GM12878 (cell line): ENCODE results near the gene C17orf113.

Source experiments
- CHD1 ChIP-seq: IDR thresholded peaks from 2 replicates; pipeline ENCODE4 v1.6.1; 2012; ENCODE audit warnings: low read depth, low read length, improper control_type of control experiment
- EGR1 ChIP-seq, 2 experiments: IDR thresholded peaks; 1 replicate in 1 of 2; 2 replicates in 1 of 2; pipeline ENCODE4 v1.6.1; 2011 to 2012; ENCODE audit warnings: low read depth in 2 of 2, low read length in 2 of 2, borderline replicate concordance in 1 of 2, mild to moderate bottlenecking in 1 of 2, moderate library complexity in 1 of 2
- EZH2 ChIP-seq: IDR thresholded peaks from 2 replicates; pipeline ENCODE4 v1.6.1; 2012; ENCODE audit warnings: low read depth, mild to moderate bottlenecking, control low read depth, inconsistent platforms, low read length, borderline replicate concordance; ENCODE audit not compliant: control insufficient read depth
- GABPA ChIP-seq: IDR thresholded peaks from 2 replicates; pipeline ENCODE4 v1.6.1; 2014; ENCODE audit warnings: antibody characterized with exemption, low read depth, mild to moderate bottlenecking, inconsistent platforms
- POLR2A ChIP-seq: IDR thresholded peaks from 2 replicates; pipeline ENCODE4 v1.6.1; 2011; ENCODE audit warnings: low read depth, mild to moderate bottlenecking, low read length
- RAD21 ChIP-seq: IDR thresholded peaks from 2 replicates; pipeline ENCODE4 v1.6.1; 2011; ENCODE audit warnings: mild to moderate bottlenecking, low read depth, low read length, moderate library complexity; ENCODE audit not compliant: insufficient read depth
- RFX5 ChIP-seq: IDR thresholded peaks from 2 replicates; pipeline ENCODE4 v1.6.1; 2011; ENCODE audit warnings: low read depth, low read length, improper control_type of control experiment
- TAF1 ChIP-seq: IDR thresholded peaks from 2 replicates; pipeline ENCODE4 v1.6.1; 2011; ENCODE audit warnings: mild to moderate bottlenecking, low read depth, low read length, borderline replicate concordance
- TF ChIP-seq, protein P1 (sequence below), 3 experiments: IDR thresholded peaks in 2 of 3; conservative IDR thresholded peaks in 1 of 3; 2 replicates each; pipeline ENCODE4 v1.5.1; 2011; ENCODE audit warnings: low read depth in 3 of 3, low read length in 3 of 3, mild to moderate bottlenecking in 3 of 3, control low read depth in 2 of 3, moderate library complexity in 2 of 3, inconsistent platforms in 1 of 3, mixed read lengths in 1 of 3; ENCODE audit not compliant: control insufficient read depth in 2 of 3, insufficient read depth in 1 of 3; ENCODE audit errors: extremely low read depth in 1 of 3
- TF ChIP-seq, protein P2 (sequence below): fragments of 450-650 bp; IDR thresholded peaks from 2 replicates; pipeline ENCODE4 v1.6.1; 2017; ENCODE audit warnings: antibody characterized with exemption, mild to moderate bottlenecking, moderate library complexity
- TF ChIP-seq, protein P3 (sequence below): IDR thresholded peaks from 2 replicates; pipeline ENCODE4 v1.6.1; 2012; ENCODE audit warnings: mild to moderate bottlenecking, low read depth, low read length

DNA sequence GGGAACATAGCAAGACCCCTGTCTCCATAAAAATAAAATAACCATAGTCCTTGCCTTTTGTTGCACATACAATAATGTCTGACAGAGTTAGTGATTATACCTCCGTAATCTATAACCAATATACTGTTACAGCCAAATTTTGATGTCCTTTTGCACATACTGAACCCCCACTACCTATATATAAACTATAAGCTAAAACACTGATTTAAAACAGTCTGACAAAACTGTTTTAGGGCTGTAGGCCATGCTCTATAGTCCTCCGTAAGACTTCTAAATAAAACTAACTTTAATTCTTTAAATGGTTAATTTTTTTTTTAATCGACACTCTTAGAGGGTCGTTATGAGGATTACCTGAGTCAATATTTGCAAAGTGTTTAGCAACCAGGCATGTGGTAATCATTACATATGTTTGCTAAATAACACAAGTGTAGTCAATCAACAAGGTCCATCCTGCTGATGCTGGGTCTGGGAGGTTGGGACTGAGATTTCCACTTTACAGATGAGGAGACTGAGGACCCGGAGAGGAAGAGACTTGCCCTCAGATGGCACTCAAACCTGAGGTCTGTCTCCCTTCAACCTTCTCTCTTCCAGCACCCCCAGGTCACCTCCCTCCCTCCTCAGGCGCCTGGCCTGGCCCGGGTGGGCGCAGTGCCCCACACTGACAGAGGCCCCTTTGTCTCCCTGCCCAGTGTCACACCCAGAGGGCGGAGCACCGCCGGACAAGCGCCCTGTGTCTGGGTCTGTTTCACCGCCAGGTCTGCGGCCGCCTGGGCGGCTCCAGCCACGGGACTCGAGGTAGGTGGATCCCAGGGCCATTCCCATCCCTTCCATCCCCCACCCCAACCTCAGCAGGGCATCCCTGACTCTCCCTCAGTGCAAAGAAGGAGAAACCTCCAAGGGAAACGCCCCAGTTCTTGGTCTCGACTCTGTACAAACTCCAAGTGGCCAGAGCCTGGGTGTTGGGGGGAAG, 37.6 kb upstream of the C17orf113 start:
- TF ChIP-seq EZH2 (no peak), TAF1 (no peak), POLR2A (no peak), EGR1 (IDR thresholded peaks at IDR 0.05; ENCODE audit: borderline replicate concordance in 1 of 2, low read depth in 2 of 2, low read length in 2 of 2) (no peak), RFX5 (no peak), RAD21 (no peak), GABPA (no peak), CHD1 (no peak)
- TF ChIP-seq, protein P1, sequence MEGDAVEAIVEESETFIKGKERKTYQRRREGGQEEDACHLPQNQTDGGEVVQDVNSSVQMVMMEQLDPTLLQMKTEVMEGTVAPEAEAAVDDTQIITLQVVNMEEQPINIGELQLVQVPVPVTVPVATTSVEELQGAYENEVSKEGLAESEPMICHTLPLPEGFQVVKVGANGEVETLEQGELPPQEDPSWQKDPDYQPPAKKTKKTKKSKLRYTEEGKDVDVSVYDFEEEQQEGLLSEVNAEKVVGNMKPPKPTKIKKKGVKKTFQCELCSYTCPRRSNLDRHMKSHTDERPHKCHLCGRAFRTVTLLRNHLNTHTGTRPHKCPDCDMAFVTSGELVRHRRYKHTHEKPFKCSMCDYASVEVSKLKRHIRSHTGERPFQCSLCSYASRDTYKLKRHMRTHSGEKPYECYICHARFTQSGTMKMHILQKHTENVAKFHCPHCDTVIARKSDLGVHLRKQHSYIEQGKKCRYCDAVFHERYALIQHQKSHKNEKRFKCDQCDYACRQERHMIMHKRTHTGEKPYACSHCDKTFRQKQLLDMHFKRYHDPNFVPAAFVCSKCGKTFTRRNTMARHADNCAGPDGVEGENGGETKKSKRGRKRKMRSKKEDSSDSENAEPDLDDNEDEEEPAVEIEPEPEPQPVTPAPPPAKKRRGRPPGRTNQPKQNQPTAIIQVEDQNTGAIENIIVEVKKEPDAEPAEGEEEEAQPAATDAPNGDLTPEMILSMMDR (IDR thresholded peaks at IDR 0.05 in 2 of 3, conservative IDR thresholded peaks at IDR 0.05 in 1 of 3; ENCODE audit: control insufficient read depth in 2 of 3, extremely low read depth in 1 of 3, insufficient read depth in 1 of 3, low read depth in 3 of 3, low read length in 3 of 3), result no peak
- TF ChIP-seq, protein P2, sequence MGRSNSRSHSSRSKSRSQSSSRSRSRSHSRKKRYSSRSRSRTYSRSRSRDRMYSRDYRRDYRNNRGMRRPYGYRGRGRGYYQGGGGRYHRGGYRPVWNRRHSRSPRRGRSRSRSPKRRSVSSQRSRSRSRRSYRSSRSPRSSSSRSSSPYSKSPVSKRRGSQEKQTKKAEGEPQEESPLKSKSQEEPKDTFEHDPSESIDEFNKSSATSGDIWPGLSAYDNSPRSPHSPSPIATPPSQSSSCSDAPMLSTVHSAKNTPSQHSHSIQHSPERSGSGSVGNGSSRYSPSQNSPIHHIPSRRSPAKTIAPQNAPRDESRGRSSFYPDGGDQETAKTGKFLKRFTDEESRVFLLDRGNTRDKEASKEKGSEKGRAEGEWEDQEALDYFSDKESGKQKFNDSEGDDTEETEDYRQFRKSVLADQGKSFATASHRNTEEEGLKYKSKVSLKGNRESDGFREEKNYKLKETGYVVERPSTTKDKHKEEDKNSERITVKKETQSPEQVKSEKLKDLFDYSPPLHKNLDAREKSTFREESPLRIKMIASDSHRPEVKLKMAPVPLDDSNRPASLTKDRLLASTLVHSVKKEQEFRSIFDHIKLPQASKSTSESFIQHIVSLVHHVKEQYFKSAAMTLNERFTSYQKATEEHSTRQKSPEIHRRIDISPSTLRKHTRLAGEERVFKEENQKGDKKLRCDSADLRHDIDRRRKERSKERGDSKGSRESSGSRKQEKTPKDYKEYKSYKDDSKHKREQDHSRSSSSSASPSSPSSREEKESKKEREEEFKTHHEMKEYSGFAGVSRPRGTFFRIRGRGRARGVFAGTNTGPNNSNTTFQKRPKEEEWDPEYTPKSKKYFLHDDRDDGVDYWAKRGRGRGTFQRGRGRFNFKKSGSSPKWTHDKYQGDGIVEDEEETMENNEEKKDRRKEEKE, result no peak
- TF ChIP-seq, protein P3, sequence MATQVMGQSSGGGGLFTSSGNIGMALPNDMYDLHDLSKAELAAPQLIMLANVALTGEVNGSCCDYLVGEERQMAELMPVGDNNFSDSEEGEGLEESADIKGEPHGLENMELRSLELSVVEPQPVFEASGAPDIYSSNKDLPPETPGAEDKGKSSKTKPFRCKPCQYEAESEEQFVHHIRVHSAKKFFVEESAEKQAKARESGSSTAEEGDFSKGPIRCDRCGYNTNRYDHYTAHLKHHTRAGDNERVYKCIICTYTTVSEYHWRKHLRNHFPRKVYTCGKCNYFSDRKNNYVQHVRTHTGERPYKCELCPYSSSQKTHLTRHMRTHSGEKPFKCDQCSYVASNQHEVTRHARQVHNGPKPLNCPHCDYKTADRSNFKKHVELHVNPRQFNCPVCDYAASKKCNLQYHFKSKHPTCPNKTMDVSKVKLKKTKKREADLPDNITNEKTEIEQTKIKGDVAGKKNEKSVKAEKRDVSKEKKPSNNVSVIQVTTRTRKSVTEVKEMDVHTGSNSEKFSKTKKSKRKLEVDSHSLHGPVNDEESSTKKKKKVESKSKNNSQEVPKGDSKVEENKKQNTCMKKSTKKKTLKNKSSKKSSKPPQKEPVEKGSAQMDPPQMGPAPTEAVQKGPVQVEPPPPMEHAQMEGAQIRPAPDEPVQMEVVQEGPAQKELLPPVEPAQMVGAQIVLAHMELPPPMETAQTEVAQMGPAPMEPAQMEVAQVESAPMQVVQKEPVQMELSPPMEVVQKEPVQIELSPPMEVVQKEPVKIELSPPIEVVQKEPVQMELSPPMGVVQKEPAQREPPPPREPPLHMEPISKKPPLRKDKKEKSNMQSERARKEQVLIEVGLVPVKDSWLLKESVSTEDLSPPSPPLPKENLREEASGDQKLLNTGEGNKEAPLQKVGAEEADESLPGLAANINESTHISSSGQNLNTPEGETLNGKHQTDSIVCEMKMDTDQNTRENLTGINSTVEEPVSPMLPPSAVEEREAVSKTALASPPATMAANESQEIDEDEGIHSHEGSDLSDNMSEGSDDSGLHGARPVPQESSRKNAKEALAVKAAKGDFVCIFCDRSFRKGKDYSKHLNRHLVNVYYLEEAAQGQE, result no peak
